ENCODE results near the gene KIAA0825.

- no peak for TF ChIP-seq EZH2phosphoT487 (IDR thresholded peaks at IDR 0.05; ENCODE audit: insufficient read depth, low read depth)
- no peak for TF ChIP-seq EZH2 (IDR thresholded peaks at IDR 0.05; ENCODE audit: insufficient read depth, poor library complexity, severe bottlenecking)
These were observed 355.3 kb downstream of the KIAA0825 start for GRCh38 chr5:94263068-94263467.
